ENCODE data around the gene POU6F1. TPM values are rescaled to one million over a fixed set of nuclear protein-coding genes. Genes with fewer than 3 reads are reported as not detected.

POU6F1 gene
- total and polyA plus RNA-seq, 9 of the 15 experiments (the other 6 are each of a cell fraction or from before 2014, with no cell fraction given): 0.14 to 3.3 (median 1.1) TPM

DNA sequence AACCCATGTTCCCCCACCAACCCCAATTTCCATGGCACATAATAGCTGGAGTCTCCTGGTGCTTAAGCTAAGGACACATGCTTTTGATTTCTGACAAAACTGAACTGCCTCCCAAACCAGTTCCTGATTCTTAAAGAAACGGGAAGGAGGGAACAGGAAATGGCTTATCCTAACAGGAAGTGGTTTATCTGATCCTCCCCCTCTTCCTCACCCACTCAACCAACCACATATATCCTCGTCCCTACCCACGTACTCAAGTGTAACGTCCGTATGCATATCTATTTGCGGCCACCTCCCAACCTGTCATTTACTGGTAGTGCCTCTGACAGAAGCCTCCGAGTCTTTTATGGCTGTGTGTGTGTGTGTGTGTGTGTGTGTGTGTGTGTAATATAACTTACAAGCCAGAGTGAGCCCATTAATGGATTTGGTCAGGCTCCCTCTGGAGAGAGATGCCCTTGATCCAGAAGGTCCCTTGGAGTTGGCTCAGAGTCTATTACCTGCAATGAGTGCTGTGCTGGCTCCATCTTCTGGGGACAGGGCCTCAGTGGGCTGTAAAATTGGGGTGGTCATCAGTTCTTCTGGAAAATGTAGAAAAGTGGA, 28.5 kb upstream of the POU6F1 start (continued):
- TF ChIP-seq PHF8 (IDR thresholded peaks at IDR 0.05; ENCODE audit: borderline replicate concordance, low read length) (peak; percentile 32; the same call in 1 of the 2 replicates), NFE2 (IDR thresholded peaks at IDR 0.05; ENCODE audit: low read depth) (no peak), ZNF253 (CRISPR knock-in tag; conservative IDR thresholded peaks at IDR 0.05) (no peak), MITF (IDR thresholded peaks at IDR 0.05) (no peak), ARID3A (IDR thresholded peaks at IDR 0.05; ENCODE audit: borderline replicate concordance, low read depth, low read length) (peak; percentile 81; the same call in 1 of the 2 replicates), CCNT2 (IDR thresholded peaks at IDR 0.05; ENCODE audit: borderline replicate concordance, extremely low read depth, insufficient read length, low read depth, low read length) (no peak), TCF15 (CRISPR knock-in tag; IDR thresholded peaks at IDR 0.05) (no peak), SOX6 (IDR thresholded peaks at IDR 0.05) (peak; percentile 54; the same call in 1 of the 2 replicates), ZNF79 (CRISPR knock-in tag; IDR thresholded peaks at IDR 0.05; ENCODE audit: low read depth) (peak; percentile 70; the same call in 1 of the 2 replicates), NR0B1 (IDR thresholded peaks at IDR 0.05; ENCODE audit: partially characterized antibody) (no peak), ZBTB49 (CRISPR knock-in tag; IDR thresholded peaks at IDR 0.05; ENCODE audit: borderline replicate concordance) (no peak), KDM2B (CRISPR knock-in tag; IDR thresholded peaks at IDR 0.05) (no peak), ZNF232 (CRISPR knock-in tag; IDR thresholded peaks at IDR 0.05) (no peak), ZNF75A (CRISPR knock-in tag; IDR thresholded peaks at IDR 0.05) (peak; percentile 30; the same call in 1 of the 2 replicates), WHSC1 (IDR thresholded peaks at IDR 0.05; ENCODE audit: low read length) (no peak), TARDBP (IDR thresholded peaks at IDR 0.05) (no peak), TCF3 (CRISPR knock-in tag; IDR thresholded peaks at IDR 0.05) (peak; percentile 58), ZNF124 (CRISPR knock-in tag; IDR thresholded peaks at IDR 0.05) (no peak), TAF9B (IDR thresholded peaks at IDR 0.05; ENCODE audit: partially characterized antibody) (peak; percentile 54), MTA3 (IDR thresholded peaks at IDR 0.05; ENCODE audit: borderline replicate concordance) (peak; percentile 74; the same call in 1 of the 2 replicates)
- TF ChIP-seq, protein P1, sequence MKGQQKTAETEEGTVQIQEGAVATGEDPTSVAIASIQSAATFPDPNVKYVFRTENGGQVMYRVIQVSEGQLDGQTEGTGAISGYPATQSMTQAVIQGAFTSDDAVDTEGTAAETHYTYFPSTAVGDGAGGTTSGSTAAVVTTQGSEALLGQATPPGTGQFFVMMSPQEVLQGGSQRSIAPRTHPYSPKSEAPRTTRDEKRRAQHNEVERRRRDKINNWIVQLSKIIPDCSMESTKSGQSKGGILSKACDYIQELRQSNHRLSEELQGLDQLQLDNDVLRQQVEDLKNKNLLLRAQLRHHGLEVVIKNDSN (CRISPR knock-in tag; IDR thresholded peaks at IDR 0.05): no peak

All from K562 (cell line).